ENCODE results near the gene TEX9.
"Not testable (repeated sequence)": the region's sequence is repeated elsewhere in the genome, so short reads cannot be mapped to it uniquely, and the experiment has no call there.

DNA sequence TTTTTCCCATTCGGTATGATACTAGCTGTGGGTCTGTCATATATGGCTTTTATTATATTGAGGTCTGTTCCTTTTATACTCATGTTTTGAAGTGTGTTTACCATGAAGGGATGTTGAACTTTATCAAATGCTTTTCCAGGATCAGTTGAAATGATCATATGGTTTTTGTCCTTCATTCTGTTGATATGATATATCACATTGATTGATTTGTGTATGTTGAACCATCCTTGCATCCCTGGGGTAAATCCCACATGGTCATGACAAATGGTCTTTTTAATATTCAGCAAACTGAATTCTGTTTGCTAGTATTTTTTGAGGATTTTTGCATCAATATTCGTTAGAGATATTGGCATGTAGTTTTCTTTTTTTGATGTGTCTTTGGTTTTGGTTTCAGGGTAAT, 12.6 kb downstream of the TEX9 start:
- not testable (repeated sequence) for TF ChIP-seq CTCF, POLR2A (IDR thresholded peaks at IDR 0.05)

All from testis (tissue), 2 donors.